NCI-H1092 (cell line): Measurements from ENCODE around the gene CDC14C.

ENCODE experiments used
- DNase-seq: peaks from one replicate; lab custom pipeline; 2025; lab: John Stamatoyannopoulos, UW

Gene CDC14C

DNA sequence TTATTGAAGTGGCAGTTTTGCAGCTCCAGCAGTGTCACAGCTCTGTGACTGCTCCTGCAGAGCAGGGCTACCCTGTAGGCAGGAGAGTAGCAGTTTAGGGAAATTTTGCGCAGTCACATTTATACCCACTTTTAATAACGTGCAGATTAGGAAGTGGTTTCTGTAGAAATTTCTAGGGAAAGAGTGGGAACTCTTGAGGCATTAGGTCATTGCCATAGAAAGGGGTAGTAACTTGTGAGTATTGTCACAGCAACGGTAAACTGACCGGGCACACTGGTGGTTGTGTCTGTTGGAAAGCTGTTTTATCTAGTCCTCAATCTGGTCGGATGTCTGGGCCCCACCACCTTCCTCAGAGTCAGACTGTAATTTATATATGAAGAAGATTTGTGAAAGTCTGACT is 51.9 kb downstream of the CDC14C start:
- DNase-seq = no peak

DNA sequence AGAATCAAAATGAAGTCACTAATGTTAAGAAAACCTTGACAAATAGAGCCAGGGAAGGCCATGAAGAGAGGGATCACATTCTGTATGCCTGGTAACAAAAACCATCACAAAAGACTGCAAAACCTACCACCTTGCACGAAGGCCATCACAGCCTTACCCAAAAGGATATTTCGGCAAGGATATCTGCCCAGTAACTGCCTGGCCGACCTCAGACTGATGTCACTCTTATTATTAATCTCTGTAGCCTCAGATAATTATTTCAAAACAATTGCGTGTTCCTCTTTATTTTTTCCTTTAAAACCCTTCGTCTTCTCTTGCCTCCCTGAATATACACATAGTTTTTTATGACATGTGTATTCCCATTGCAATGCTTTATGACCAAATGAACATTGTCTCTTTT is 52.5 kb downstream of the CDC14C start:
- no peak for DNase-seq
